GM18867 (cell line): ENCODE data around the gene VPS25.

ENCODE experiments used
- ATAC-seq: cut with Tn5 transposase; IDR thresholded peaks from one replicate; pipeline ENCODE4 v1.9.1; 2021; ENCODE audit warnings: mild to moderate bottlenecking, moderate library complexity; ENCODE audit not compliant: unreplicated experiment

Gene VPS25

GRCh38 chr17:42792545-42792944, 19.3 kb downstream of the VPS25 start:
- no peak for ATAC-seq

- no peak for ATAC-seq
These were observed 21.8 kb downstream of the VPS25 start for GRCh38 chr17:42795061-42795460.

GRCh38 chr17:42795465-42795864, 22.2 kb downstream of the VPS25 start:
- no peak for ATAC-seq

GRCh38 chr17:42796066-42796758, 23.0 kb downstream of the VPS25 start:
- ATAC-seq = no peak

GRCh38 chr17:42797067-42798007, 24.1 kb downstream of the VPS25 start:
- no peak for ATAC-seq

- ATAC-seq = no peak
These were observed 24.7 kb downstream of the VPS25 start for GRCh38 chr17:42798011-42798382.

GRCh38 chr17:42798383-42799380, 25.4 kb downstream of the VPS25 start, which contains the start of the genes CNTD1 and COA3:
CNTD1 (plus strand) TSS chr17:42798861; CDS start chr17:42799068, 207 bp downstream.
COA3 (minus strand) TSS chr17:42798704; CDS start chr17:42798681, 23 bp downstream.
- ATAC-seq = peak; percentile 85

GRCh38 chr17:42803074-42803883, 30.0 kb downstream of the VPS25 start:
- ATAC-seq = no peak

GRCh38 chr17:42804918-42805367, 31.7 kb downstream of the VPS25 start:
- no peak for ATAC-seq

GRCh38 chr17:42806249-42806648, 33.0 kb downstream of the VPS25 start:
- no peak for ATAC-seq

GRCh38 chr17:42809250-42809649, 36.0 kb downstream of the VPS25 start:
- ATAC-seq = no peak

GRCh38 chr17:42814633-42815399, 41.6 kb downstream of the VPS25 start:
- no peak for ATAC-seq

GRCh38 chr17:42817866-42818265, 44.6 kb downstream of the VPS25 start:
- ATAC-seq = no peak

GRCh38 chr17:42818379-42818778, 45.1 kb downstream of the VPS25 start:
- ATAC-seq = no peak

- no peak for ATAC-seq
These were observed 46.8 kb downstream of the VPS25 start for GRCh38 chr17:42819939-42820535.

GRCh38 chr17:42821176-42821575, 47.9 kb downstream of the VPS25 start:
- ATAC-seq = no peak

- ATAC-seq = no peak
These were observed 54.2 kb downstream of the VPS25 start for GRCh38 chr17:42827472-42827871.
